Thyroid gland (tissue), 4 donors: ENCODE results near the gene CEP192. TPM values are rescaled to one million over a fixed set of nuclear protein-coding genes. Genes with fewer than 3 reads are reported as not detected.

ENCODE experiments used
- DNase-seq, 2 donors: peaks; one replicate each; pipeline ENCODE4 v3.0.0-alpha.2; 2019
- H3K27ac ChIP-seq, 3 donors: fragments of 200-600 bp; sonication (generic); 1 replicate in 2 of 3; 2 replicates in 1 of 3; pipeline ENCODE4 v1.5.1; 2016 to 2019; ENCODE audit warnings: mild to moderate bottlenecking in 1 of 3, moderate library complexity in 1 of 3
- H3K27me3 ChIP-seq: fragments of 200-600 bp; sonication (generic); one replicate; pipeline ENCODE4 v1.5.1; 2019
- H3K36me3 ChIP-seq, 2 donors: fragments of 200-600 bp; sonication (generic); one replicate each; pipeline ENCODE4 v1.5.1; 2016 to 2019
- H3K4me1 ChIP-seq, 2 donors: fragments of 200-600 bp; sonication (generic); one replicate each; pipeline ENCODE4 v1.5.1; 2017 to 2019
- H3K4me3 ChIP-seq, 3 donors: fragments of 200-600 bp; sonication (generic); replicated peaks in 1 of 3; 1 replicate in 2 of 3; 2 replicates in 1 of 3; pipeline ENCODE4 v1.5.1; 2016; ENCODE audit warnings: mild to moderate bottlenecking in 1 of 3
- H3K9me3 ChIP-seq: fragments of 200-600 bp; sonication (generic); one replicate; pipeline ENCODE4 v1.5.1; 2017
- POLR2A ChIP-seq, 2 donors: fragments of 450-650 bp; IDR thresholded peaks; one replicate each; pipeline ENCODE4 v1.6.1; 2017; ENCODE audit warnings: antibody characterized with exemption in 2 of 2, mild to moderate bottlenecking in 2 of 2, moderate library complexity in 1 of 2
- WGBS, 2 donors: methylation state at CpG; one replicate each; pipeline ENCODE4 v1.1.5; 2017; 5-methylcytosine and 5-hydroxymethylcytosine counted together
- intact Hi-C: fragments of 100-400 bp; cut with DNase I; formaldehyde crosslinking; loops from one replicate; pipeline ENCODE4 v1.15.1; 2023
- total RNA-seq, 4 donors: library from RNA; depleted of rRNA; stranded (reverse); fragments of >200 nt; gene quantifications; one replicate each; pipeline ENCODE4 v1.2.3, GENCODE V29; 2016
- TF ChIP-seq, protein P1 (sequence below), 6 experiments: fragments of 200-600 bp in 3 of 6; fragments of 450-650 bp in 3 of 6; sonication (generic) in 3 of 6; IDR thresholded peaks; one replicate each; pipeline ENCODE4 v1.5.1; 2016 to 2019; ENCODE audit warnings: antibody characterized with exemption in 6 of 6, mild to moderate bottlenecking in 2 of 6, inconsistent platforms in 1 of 6, moderate library complexity in 1 of 6

The CEP192 gene
- total RNA-seq, 4 donors from 2014 or later, result 23.8 to 36.0 (median 32.2) TPM

DNA sequence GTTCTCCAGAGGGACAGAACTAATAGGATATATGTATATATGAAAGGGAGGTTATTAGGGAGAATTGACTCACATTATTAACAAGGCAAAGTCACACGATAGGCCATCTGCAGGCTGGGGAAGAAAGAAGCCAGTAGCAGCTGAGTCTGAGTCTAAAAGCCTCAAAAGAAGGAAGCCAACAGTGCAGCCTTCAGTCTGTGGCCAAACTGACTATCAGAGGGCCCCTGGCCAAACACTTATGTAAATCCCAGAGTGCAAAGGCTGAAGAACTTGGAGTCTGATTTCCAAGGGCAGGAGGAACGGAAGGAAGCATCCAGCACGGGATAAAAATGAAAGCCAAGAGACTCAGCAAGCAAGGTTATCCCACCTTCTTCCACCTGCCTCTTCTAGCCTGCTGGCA lies 119.4 kb downstream of the CEP192 start:
- H3K36me3 ChIP-seq, result peaks cover 11 to 14% of the 10 kb centered on the region in 2 donors
- no peak for DNase-seq
- H3K4me3 ChIP-seq, result no peak overlapping the region
- no peaks in the 10 kb centered on the region for H3K9me3 ChIP-seq
- no peaks in the 10 kb centered on the region for H3K27me3 ChIP-seq
- 87 to 92% methylated on average over 3 of the region's 3 CpGs for WGBS, 2 donors
- H3K27ac ChIP-seq, result no peak overlapping the region
- no peaks in the 10 kb centered on the region for H3K4me1 ChIP-seq
- intact Hi-C loops, result no loop called here
- TF ChIP-seq, protein P1, sequence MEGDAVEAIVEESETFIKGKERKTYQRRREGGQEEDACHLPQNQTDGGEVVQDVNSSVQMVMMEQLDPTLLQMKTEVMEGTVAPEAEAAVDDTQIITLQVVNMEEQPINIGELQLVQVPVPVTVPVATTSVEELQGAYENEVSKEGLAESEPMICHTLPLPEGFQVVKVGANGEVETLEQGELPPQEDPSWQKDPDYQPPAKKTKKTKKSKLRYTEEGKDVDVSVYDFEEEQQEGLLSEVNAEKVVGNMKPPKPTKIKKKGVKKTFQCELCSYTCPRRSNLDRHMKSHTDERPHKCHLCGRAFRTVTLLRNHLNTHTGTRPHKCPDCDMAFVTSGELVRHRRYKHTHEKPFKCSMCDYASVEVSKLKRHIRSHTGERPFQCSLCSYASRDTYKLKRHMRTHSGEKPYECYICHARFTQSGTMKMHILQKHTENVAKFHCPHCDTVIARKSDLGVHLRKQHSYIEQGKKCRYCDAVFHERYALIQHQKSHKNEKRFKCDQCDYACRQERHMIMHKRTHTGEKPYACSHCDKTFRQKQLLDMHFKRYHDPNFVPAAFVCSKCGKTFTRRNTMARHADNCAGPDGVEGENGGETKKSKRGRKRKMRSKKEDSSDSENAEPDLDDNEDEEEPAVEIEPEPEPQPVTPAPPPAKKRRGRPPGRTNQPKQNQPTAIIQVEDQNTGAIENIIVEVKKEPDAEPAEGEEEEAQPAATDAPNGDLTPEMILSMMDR (IDR thresholded peaks at IDR 0.05), result no peak
- no peak for TF ChIP-seq POLR2A (IDR thresholded peaks at IDR 0.05)

DNA sequence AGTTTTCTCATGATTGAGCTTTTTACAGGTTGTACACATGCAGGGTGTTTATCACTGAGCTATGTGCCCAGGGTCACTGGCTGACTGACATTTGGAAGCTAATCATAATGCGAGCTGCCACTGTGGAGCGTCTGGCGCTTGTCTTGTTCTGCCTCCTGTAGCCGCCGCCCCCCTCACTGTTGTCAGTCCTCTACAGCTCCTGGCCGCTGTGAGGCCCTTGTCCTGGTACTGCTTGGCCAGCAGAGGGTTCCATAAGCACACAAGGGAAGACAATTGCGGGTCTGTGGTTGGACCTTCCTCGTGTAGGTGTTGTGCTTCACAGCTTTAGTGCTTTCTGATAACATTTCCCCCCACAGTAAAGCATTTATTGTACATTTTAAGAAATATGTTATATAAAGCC lies 121.8 kb downstream of the CEP192 start:
- no peak overlapping the region for H3K27ac ChIP-seq
- intact Hi-C loops, result no loop called here

DNA sequence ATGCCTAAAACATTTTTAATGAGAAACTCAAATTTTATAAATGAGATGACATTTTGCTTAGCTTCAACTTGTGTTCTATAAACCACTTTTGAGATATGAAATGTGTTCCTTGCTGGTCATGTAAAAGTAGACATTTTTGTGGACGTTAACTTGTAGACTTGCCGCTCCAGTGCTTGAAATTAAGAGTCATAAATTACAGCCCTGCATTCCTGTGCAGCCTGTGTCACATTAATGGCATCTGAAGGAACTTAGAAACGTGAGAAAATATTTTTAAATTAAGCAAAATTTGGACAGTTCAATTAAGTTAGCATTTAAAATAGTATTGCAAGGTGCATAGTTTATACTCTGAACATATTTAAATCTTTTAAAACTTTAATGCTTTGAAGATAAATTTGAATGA lies 129.1 kb downstream of the CEP192 start:
- Histone ChIP-seq H3K27ac (no peak overlapping the region), H3K9me3 (no peaks in the 10 kb centered on the region), H3K4me1 (no peaks in the 10 kb centered on the region), H3K36me3 (peaks cover 8 to 13% of the 10 kb centered on the region in 2 donors), H3K27me3 (no peaks in the 10 kb centered on the region), H3K4me3 (no peak overlapping the region)
- 91 to 93% methylated on average over 3 of the region's 3 CpGs for WGBS, 2 donors
- intact Hi-C loops, result no loop called here
- TF ChIP-seq, protein P1 (IDR thresholded peaks at IDR 0.05), result no peak
- no peak for TF ChIP-seq POLR2A (IDR thresholded peaks at IDR 0.05)
- DNase-seq, result no peak

More for the DNA sequence above, 121.8 kb downstream of the CEP192 start:
- H3K27me3 ChIP-seq, result no peaks in the 10 kb centered on the region
- no peaks in the 10 kb centered on the region for H3K4me1 ChIP-seq
- H3K36me3 ChIP-seq, result peaks cover 4 to 15% of the 10 kb centered on the region in 2 donors
- no peak for TF ChIP-seq POLR2A (IDR thresholded peaks at IDR 0.05)
- TF ChIP-seq, protein P1 (IDR thresholded peaks at IDR 0.05), result peak in 5 of 6 experiments; percentile 19 to 43 (median 36)
- H3K4me3 ChIP-seq, result no peak overlapping the region
- peak; percentile 64 to 65 for DNase-seq
- WGBS, 2 donors, result 50 to 56% methylated on average over 8 of the region's 8 CpGs
- no peaks in the 10 kb centered on the region for H3K9me3 ChIP-seq

DNA sequence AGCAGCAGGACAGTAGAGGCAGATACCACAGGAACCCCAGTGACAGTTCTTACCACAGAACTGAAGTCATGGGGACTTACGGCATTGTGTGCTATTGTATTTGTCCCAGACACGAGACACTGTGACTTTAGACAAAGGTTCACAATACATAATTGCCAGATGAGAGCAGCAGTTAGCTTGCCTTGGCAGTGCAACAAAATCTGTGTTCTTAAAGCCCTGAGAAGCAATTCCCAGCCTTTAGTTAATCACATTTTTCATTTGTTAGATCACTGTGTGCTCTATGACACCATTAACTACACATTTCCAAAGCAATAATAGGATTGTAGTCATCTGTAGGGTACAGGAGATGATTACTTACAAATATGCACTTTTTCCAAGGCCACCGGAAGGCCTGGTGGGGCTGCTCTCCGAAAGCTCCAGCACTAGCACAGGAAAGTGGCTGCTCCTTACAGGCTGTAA lies 129.8 kb downstream of the CEP192 start:
- no peak overlapping the region for H3K27ac ChIP-seq
- intact Hi-C loops, result no loop called here
- H3K4me1 ChIP-seq, result no peaks in the 10 kb centered on the region
- no peak overlapping the region for H3K4me3 ChIP-seq
- DNase-seq, result no peak
- H3K36me3 ChIP-seq, result peaks cover 8 to 9% of the 10 kb centered on the region in 2 donors
- no peaks in the 10 kb centered on the region for H3K27me3 ChIP-seq
- H3K9me3 ChIP-seq, result no peaks in the 10 kb centered on the region
- 84 to 88% methylated on average over 4 of the region's 4 CpGs for WGBS, 2 donors
- TF ChIP-seq POLR2A (IDR thresholded peaks at IDR 0.05), result no peak
- TF ChIP-seq, protein P1 (IDR thresholded peaks at IDR 0.05), result no peak

DNA sequence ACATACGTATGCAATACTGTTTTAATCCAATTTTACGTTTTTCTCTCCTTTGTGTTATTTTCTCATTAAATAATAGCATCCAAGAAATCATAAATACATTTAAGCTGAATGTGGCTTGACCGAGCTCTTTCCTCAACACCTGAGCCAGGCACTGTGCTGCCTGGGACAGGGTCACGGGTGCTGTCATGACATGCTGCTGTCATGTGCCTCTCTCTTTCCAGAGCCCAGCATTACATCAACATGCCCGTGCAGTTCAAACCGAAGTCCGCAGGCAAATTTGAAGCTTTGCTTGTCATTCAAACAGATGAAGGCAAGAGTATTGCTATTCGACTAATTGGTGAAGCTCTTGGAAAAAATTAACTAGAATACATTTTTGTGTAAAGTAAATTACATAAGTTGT lies 133.2 kb downstream of the CEP192 start:
- DNase-seq, result no peak
- no peaks in the 10 kb centered on the region for H3K9me3 ChIP-seq
- H3K4me1 ChIP-seq, result no peaks in the 10 kb centered on the region
- 95 to 98% methylated on average over 8 of the region's 8 CpGs for WGBS, 2 donors
- H3K4me3 ChIP-seq, result no peak overlapping the region
- no peaks in the 10 kb centered on the region for H3K27me3 ChIP-seq
- no peak overlapping the region for H3K27ac ChIP-seq
- H3K36me3 ChIP-seq, result no peaks in the 10 kb centered on the region
- intact Hi-C loops, result no loop called here
- TF ChIP-seq, protein P1 (IDR thresholded peaks at IDR 0.05), result no peak
- TF ChIP-seq POLR2A (IDR thresholded peaks at IDR 0.05), result no peak
